ENCODE data around the gene PARVA. TPM values are rescaled to one million over a fixed set of nuclear protein-coding genes. Genes with fewer than 3 reads are reported as not detected.

PARVA gene
- total RNA-seq, 1 experiment from 2014 or later: 29.1 TPM

DNA sequence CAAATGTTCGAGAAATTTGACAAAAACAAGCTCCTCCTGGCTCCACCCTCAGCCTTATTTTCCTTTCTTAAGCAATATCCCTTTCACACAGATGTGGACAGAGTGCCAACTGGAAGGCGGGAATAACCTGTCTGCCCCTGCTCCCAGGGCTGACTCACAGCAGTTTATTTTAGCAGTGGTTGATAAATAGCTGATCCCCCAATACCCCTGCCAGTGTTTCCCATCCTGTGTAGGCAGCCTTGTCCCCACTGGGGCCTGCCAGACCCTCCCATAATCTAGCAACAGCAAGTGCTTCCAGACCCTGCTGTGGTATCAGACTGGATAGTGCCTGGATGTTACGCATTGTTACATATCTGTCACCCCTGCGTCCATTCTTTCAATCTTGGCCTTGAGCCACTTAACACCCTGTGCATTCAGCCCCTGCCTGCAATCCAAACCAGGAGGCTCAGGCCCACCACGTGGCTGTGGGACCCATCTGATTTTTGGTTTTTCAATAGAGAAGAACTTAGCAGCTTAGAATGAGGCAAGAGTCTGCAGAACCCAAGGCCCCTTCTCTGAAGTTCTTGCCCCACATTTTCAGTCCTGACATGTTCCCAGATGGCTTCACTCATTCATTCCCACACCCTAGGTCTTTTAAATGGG is 53.7 kb downstream of the PARVA start:
- Histone ChIP-seq H3K36me3 (ENCODE audit: control insufficient read depth, insufficient read depth, low read length) (no peaks in the 10 kb centered on the region), H3K9me3 (ENCODE audit: control insufficient read depth, insufficient read depth, low read depth, low read length) (no peaks in the 10 kb centered on the region), H3K4me1 (ENCODE audit: control insufficient read depth, insufficient read depth, low read length) (no peaks in the 10 kb centered on the region), H3K27me3 (ENCODE audit: control insufficient read depth, insufficient read depth, low read length) (no peaks in the 10 kb centered on the region), H3K27ac (ENCODE audit: low read length) (no peak overlapping the region), H3K4me3 (ENCODE audit: low read depth in 2 of 2, low read length in 2 of 2) (no peak overlapping the region)
- TF ChIP-seq, protein P1, sequence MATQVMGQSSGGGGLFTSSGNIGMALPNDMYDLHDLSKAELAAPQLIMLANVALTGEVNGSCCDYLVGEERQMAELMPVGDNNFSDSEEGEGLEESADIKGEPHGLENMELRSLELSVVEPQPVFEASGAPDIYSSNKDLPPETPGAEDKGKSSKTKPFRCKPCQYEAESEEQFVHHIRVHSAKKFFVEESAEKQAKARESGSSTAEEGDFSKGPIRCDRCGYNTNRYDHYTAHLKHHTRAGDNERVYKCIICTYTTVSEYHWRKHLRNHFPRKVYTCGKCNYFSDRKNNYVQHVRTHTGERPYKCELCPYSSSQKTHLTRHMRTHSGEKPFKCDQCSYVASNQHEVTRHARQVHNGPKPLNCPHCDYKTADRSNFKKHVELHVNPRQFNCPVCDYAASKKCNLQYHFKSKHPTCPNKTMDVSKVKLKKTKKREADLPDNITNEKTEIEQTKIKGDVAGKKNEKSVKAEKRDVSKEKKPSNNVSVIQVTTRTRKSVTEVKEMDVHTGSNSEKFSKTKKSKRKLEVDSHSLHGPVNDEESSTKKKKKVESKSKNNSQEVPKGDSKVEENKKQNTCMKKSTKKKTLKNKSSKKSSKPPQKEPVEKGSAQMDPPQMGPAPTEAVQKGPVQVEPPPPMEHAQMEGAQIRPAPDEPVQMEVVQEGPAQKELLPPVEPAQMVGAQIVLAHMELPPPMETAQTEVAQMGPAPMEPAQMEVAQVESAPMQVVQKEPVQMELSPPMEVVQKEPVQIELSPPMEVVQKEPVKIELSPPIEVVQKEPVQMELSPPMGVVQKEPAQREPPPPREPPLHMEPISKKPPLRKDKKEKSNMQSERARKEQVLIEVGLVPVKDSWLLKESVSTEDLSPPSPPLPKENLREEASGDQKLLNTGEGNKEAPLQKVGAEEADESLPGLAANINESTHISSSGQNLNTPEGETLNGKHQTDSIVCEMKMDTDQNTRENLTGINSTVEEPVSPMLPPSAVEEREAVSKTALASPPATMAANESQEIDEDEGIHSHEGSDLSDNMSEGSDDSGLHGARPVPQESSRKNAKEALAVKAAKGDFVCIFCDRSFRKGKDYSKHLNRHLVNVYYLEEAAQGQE (IDR thresholded peaks at IDR 0.05; ENCODE audit: insufficient read depth in 1 of 2, low read depth in 2 of 2, low read length in 1 of 2): no peak
- TF ChIP-seq TCF7L2 (IDR thresholded peaks at IDR 0.05; ENCODE audit: low read depth, low read length) (no peak), POLR2AphosphoS5 (IDR thresholded peaks at IDR 0.05; ENCODE audit: low read depth, low read length) (no peak), SIN3A (IDR thresholded peaks at IDR 0.05; ENCODE audit: borderline replicate concordance, insufficient read depth, low read depth, low read length) (no peak)
- TF ChIP-seq, protein P2, sequence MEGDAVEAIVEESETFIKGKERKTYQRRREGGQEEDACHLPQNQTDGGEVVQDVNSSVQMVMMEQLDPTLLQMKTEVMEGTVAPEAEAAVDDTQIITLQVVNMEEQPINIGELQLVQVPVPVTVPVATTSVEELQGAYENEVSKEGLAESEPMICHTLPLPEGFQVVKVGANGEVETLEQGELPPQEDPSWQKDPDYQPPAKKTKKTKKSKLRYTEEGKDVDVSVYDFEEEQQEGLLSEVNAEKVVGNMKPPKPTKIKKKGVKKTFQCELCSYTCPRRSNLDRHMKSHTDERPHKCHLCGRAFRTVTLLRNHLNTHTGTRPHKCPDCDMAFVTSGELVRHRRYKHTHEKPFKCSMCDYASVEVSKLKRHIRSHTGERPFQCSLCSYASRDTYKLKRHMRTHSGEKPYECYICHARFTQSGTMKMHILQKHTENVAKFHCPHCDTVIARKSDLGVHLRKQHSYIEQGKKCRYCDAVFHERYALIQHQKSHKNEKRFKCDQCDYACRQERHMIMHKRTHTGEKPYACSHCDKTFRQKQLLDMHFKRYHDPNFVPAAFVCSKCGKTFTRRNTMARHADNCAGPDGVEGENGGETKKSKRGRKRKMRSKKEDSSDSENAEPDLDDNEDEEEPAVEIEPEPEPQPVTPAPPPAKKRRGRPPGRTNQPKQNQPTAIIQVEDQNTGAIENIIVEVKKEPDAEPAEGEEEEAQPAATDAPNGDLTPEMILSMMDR (IDR thresholded peaks at IDR 0.05): no peak
- in situ Hi-C loops (cut with HindIII; ENCODE audit: low pct_unique_long_range_greater_than_20kb, low sequenced_read_pairs): no loop called here
- POLR2A ChIA-PET: no interaction called here
- ATAC-seq (peak; percentile 34; the same call in 1 of the 2 replicates), DNase-seq (ENCODE audit: low read depth, low spot score) (no peak)
- intact Hi-C loops (cut with micrococcal nuclease; ENCODE audit: unreplicated experiment): no loop called here
- BruUV-seq (replicated peaks): no TSS peak
- CTCF ChIA-PET: no interaction called here

DNA sequence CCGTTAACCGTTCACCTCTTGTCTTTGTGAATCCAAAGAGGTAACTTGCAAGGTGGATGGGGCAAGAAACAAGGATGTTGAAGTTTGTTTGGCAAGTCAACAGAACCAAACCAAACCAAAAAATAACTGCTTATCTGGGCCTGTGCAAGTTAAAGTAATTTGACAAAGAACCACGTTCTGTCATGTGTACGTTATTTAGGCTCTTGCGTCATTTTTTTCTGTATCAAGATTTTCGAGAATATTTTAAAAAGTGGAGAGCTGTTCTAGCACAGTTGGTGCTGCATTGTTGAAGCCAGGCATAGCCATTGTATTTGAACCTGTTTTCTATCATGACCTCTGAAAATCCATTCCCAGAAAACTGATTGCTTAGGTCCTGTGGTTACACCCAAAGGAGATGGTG is 55.1 kb downstream of the PARVA start:
- TF ChIP-seq, protein P1 (IDR thresholded peaks at IDR 0.05; ENCODE audit: insufficient read depth in 1 of 2, low read depth in 2 of 2, low read length in 1 of 2): no peak
- TF ChIP-seq POLR2AphosphoS5 (IDR thresholded peaks at IDR 0.05; ENCODE audit: low read depth, low read length): no peak
- TF ChIP-seq, protein P2 (IDR thresholded peaks at IDR 0.05): no peak
- TF ChIP-seq SIN3A (IDR thresholded peaks at IDR 0.05; ENCODE audit: borderline replicate concordance, insufficient read depth, low read depth, low read length): no peak
- TF ChIP-seq TCF7L2 (IDR thresholded peaks at IDR 0.05; ENCODE audit: low read depth, low read length): no peak
- no TSS peak for BruUV-seq (replicated peaks)
- CTCF ChIA-PET: no interaction called here
- no peaks in the 10 kb centered on the region for H3K9me3 ChIP-seq (ENCODE audit: control insufficient read depth, insufficient read depth, low read depth, low read length)
- no peak overlapping the region for H3K27ac ChIP-seq (ENCODE audit: low read length)
- H3K4me3 ChIP-seq (ENCODE audit: low read depth in 2 of 2, low read length in 2 of 2): no peak overlapping the region
- DNase-seq (ENCODE audit: low read depth, low spot score) (no peak), ATAC-seq (no peak)
- no peaks in the 10 kb centered on the region for H3K36me3 ChIP-seq (ENCODE audit: control insufficient read depth, insufficient read depth, low read length)
- intact Hi-C loops (cut with micrococcal nuclease; ENCODE audit: unreplicated experiment) (no loop called here), in situ Hi-C loops (cut with HindIII; ENCODE audit: low pct_unique_long_range_greater_than_20kb, low sequenced_read_pairs) (no loop called here)
- POLR2A ChIA-PET: no interaction called here
- no peaks in the 10 kb centered on the region for H3K27me3 ChIP-seq (ENCODE audit: control insufficient read depth, insufficient read depth, low read length)
- no peaks in the 10 kb centered on the region for H3K4me1 ChIP-seq (ENCODE audit: control insufficient read depth, insufficient read depth, low read length)

Data from Panc1 (cell line).